NK-92 (cell line): ENCODE measurements around the gene KIF2C.
"Not testable (repeated sequence)": the region's sequence is repeated elsewhere in the genome, so short reads cannot be mapped to it uniquely, and the experiment has no call there.

Experiments used
- DNase-seq: peaks from one replicate; lab custom pipeline; 2025; ENCODE audit not compliant: unreplicated experiment; lab: John Stamatoyannopoulos, UW

KIF2C gene

GRCh38 chr1:44739307-44740178 is at the start of gene KIF2C:
TSS of gene KIF2C (plus strand) at chr1:44739837. CDS start at chr1:44739933, 96 bp downstream.
- peak; percentile 68 for DNase-seq

- no peak for DNase-seq
These were observed 46.5 kb upstream of the KIF2C start for GRCh38 chr1:44693159-44693558.

- DNase-seq = no peak
These were observed 45.7 kb upstream of the KIF2C start for GRCh38 chr1:44693900-44694299.

GRCh38 chr1:44694863-44695478 is 44.7 kb upstream of the KIF2C start:
- no peak for DNase-seq

GRCh38 chr1:44695671-44696070 is 44.0 kb upstream of the KIF2C start:
- no peak for DNase-seq

GRCh38 chr1:44696101-44696500 is 43.5 kb upstream of the KIF2C start:
- DNase-seq = no peak

- no peak for DNase-seq
These were observed 42.8 kb upstream of the KIF2C start for GRCh38 chr1:44696789-44697345.

- DNase-seq = no peak
These were observed 41.5 kb upstream of the KIF2C start for GRCh38 chr1:44698138-44698537.

GRCh38 chr1:44699375-44699774 is 40.3 kb upstream of the KIF2C start:
- not testable (repeated sequence) for DNase-seq

- DNase-seq = no peak
These were observed 39.1 kb upstream of the KIF2C start for GRCh38 chr1:44700573-44700972.

- DNase-seq = no peak
These were observed 38.5 kb upstream of the KIF2C start for GRCh38 chr1:44701141-44701573.

- no peak for DNase-seq
These were observed 34.2 kb upstream of the KIF2C start for GRCh38 chr1:44705470-44705869.

GRCh38 chr1:44705938-44706337 is 33.7 kb upstream of the KIF2C start:
- no peak for DNase-seq

- DNase-seq = no peak
These were observed 32.3 kb upstream of the KIF2C start for GRCh38 chr1:44707112-44707881.

- DNase-seq = no peak
These were observed 31.4 kb upstream of the KIF2C start for GRCh38 chr1:44707959-44708831.

GRCh38 chr1:44713321-44713781 is 26.3 kb upstream of the KIF2C start:
- DNase-seq = no peak

- no peak for DNase-seq
These were observed 25.1 kb upstream of the KIF2C start for GRCh38 chr1:44714532-44714931.

- DNase-seq = no peak
These were observed 24.6 kb upstream of the KIF2C start for GRCh38 chr1:44714944-44715571.

- DNase-seq = no peak
These were observed 22.5 kb upstream of the KIF2C start for GRCh38 chr1:44717156-44717555.

- DNase-seq = no peak
These were observed 22.0 kb upstream of the KIF2C start for GRCh38 chr1:44717653-44718052.
